ENCODE data around the gene DLGAP5. TPM values are rescaled to one million over a fixed set of nuclear protein-coding genes. Genes with fewer than 3 reads are reported as not detected.

DLGAP5 gene
- total RNA-seq, 2 donors from 2014 or later, result 0.73 to 4.4 TPM

- intact Hi-C loops (cut with DNase I), result no loop called here
- no peaks in the 10 kb centered on the region for H3K27me3 ChIP-seq (replicated peaks; ENCODE audit: insufficient read depth)
- H3K27ac ChIP-seq, result no peak overlapping the region
- WGBS, result 7% methylated on average over 8 of the region's 8 CpGs
- no peak for DNase-seq (ENCODE audit: low spot score)
- H3K4me1 ChIP-seq (replicated peaks), result no peaks in the 10 kb centered on the region
- TF ChIP-seq POLR2A (IDR thresholded peaks at IDR 0.05) (no peak), POLR2AphosphoS5 (IDR thresholded peaks at IDR 0.05) (no peak), CTCF (IDR thresholded peaks at IDR 0.05) (no peak)
- H3K9me3 ChIP-seq, result no peaks in the 10 kb centered on the region
- peak overlapping the region in 1 of 2 donors; percentile 36 for H3K4me3 ChIP-seq
- no peaks in the 10 kb centered on the region for H3K36me3 ChIP-seq
Observed at GRCh38 chr14:55190906-55191202, 531 bp downstream of the DLGAP5 start.

- Histone ChIP-seq H3K27me3 (replicated peaks; ENCODE audit: insufficient read depth) (no peaks in the 10 kb centered on the region), H3K4me3 (no peak overlapping the region), H3K27ac (no peak overlapping the region), H3K9me3 (no peaks in the 10 kb centered on the region), H3K36me3 (no peaks in the 10 kb centered on the region), H3K4me1 (replicated peaks) (no peaks in the 10 kb centered on the region)
- TF ChIP-seq POLR2A (IDR thresholded peaks at IDR 0.05), result no peak
- TF ChIP-seq CTCF (IDR thresholded peaks at IDR 0.05), result no peak
- no peak for TF ChIP-seq POLR2AphosphoS5 (IDR thresholded peaks at IDR 0.05)
- WGBS, result 83% methylated on average over 4 of the region's 4 CpGs
- intact Hi-C loops (cut with DNase I), result no loop called here
- no peak for DNase-seq (ENCODE audit: low spot score)
Observed at GRCh38 chr14:55188686-55189295, 2.6 kb downstream of the DLGAP5 start.

DNA sequence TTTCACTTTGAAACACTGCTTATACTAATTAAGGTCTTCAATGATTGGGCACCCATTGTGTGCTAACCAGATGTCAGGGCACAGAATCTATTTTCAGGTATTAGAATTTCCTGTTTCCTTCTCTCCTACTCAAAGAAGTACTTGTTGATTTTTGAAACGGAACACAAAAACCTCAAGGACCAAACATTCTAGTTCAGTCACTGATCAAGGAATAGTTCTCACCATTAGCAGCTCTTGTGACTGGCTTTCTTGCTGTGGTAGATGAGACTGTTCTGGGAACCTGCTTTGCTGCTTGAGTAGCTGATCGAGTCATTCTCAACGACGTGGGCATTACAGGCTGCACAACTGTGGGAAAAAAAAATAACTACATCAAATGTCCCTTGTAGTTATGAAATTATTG, 11.0 kb downstream of the DLGAP5 start:
- no peaks in the 10 kb centered on the region for H3K27me3 ChIP-seq (replicated peaks; ENCODE audit: insufficient read depth)
- 77% methylated on average over 4 of the region's 4 CpGs for WGBS
- H3K4me1 ChIP-seq (replicated peaks), result no peaks in the 10 kb centered on the region
- H3K9me3 ChIP-seq, result no peaks in the 10 kb centered on the region
- TF ChIP-seq POLR2AphosphoS5 (IDR thresholded peaks at IDR 0.05) (no peak), CTCF (IDR thresholded peaks at IDR 0.05) (no peak), POLR2A (IDR thresholded peaks at IDR 0.05) (no peak)
- no peak overlapping the region for H3K4me3 ChIP-seq
- H3K27ac ChIP-seq, result no peak overlapping the region
- no peak for DNase-seq (ENCODE audit: low spot score)
- intact Hi-C loops (cut with DNase I), result no loop called here
- H3K36me3 ChIP-seq, result no peaks in the 10 kb centered on the region

GRCh38 chr14:55180006-55180405, 11.4 kb downstream of the DLGAP5 start:
- TF ChIP-seq POLR2A (IDR thresholded peaks at IDR 0.05), result no peak
- TF ChIP-seq POLR2AphosphoS5 (IDR thresholded peaks at IDR 0.05), result no peak
- TF ChIP-seq CTCF (IDR thresholded peaks at IDR 0.05), result no peak
- H3K9me3 ChIP-seq, result no peaks in the 10 kb centered on the region
- no peaks in the 10 kb centered on the region for H3K36me3 ChIP-seq
- DNase-seq (ENCODE audit: low spot score), result no peak
- intact Hi-C loops (cut with DNase I), result no loop called here
- no peaks in the 10 kb centered on the region for H3K4me1 ChIP-seq (replicated peaks)
- WGBS, result 95% methylated on average over 2 of the region's 2 CpGs
- no peaks in the 10 kb centered on the region for H3K27me3 ChIP-seq (replicated peaks; ENCODE audit: insufficient read depth)
- H3K27ac ChIP-seq, result no peak overlapping the region
- H3K4me3 ChIP-seq, result no peak overlapping the region

- intact Hi-C loops (cut with DNase I), result no loop called here
- Histone ChIP-seq H3K9me3 (no peaks in the 10 kb centered on the region), H3K4me3 (no peak overlapping the region), H3K4me1 (replicated peaks) (no peaks in the 10 kb centered on the region), H3K36me3 (no peaks in the 10 kb centered on the region), H3K27ac (no peak overlapping the region), H3K27me3 (replicated peaks; ENCODE audit: insufficient read depth) (no peaks in the 10 kb centered on the region)
- DNase-seq (ENCODE audit: low spot score), result no peak
- 81% methylated on average over 2 of the region's 2 CpGs for WGBS
- TF ChIP-seq POLR2A (IDR thresholded peaks at IDR 0.05) (no peak), CTCF (IDR thresholded peaks at IDR 0.05) (no peak), POLR2AphosphoS5 (IDR thresholded peaks at IDR 0.05) (no peak)
Observed at GRCh38 chr14:55170526-55170925, 20.9 kb downstream of the DLGAP5 start.

Data from prostate gland (tissue), 2 donors.